ENCODE data around the gene PDZD2.
"Not testable (repeated sequence)": the region's sequence is repeated elsewhere in the genome, so short reads cannot be mapped to it uniquely, and the experiment has no call there.

Gene PDZD2

GRCh38 chr5:31639481-31640411 lies 815 bp downstream of the PDZD2 start:
- no peak for DNase-seq

GRCh38 chr5:31640573-31640972 lies 1.6 kb downstream of the PDZD2 start:
- DNase-seq: no peak

DNA sequence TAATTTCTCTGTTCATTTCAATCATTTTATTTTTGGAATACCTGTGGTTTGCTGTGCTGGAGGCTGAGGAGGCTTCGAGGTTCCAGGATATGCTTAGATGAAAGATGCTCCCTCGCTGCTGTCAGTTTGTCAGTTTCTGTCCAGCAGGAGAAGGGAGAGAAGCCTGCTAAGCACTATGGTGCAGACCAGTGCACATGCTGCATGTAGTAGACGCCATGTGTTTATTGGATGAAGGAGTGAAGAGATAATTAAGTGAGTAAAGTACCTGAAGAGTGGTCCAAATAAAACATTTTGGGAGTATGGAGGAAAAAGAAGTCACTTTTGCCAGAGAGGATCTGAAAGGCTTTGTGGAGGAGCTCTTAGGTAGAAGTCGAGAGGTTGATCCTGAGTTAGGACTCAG lies 2.1 kb downstream of the PDZD2 start:
- DNase-seq: no peak

DNA sequence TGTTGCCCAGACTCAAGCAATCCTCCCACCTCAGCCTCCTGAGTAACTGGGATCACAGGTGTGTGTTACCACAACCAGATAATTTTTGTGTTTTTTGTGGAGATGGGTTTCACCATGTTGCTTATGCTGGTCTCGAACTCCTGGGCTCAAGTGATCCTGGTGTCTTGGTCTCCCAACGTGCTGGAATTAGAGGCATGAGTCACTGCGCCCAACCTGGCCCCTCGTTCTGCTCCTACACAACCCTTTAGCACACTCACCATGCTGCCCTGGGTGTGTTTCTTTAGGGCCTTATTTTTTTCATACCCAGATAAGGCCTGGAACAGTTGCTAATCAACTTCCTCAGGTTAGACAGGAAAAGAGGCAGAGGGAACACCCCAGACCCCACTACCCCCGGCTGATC lies 2.6 kb downstream of the PDZD2 start:
- no peak for DNase-seq

GRCh38 chr5:31645420-31646081 lies 6.6 kb downstream of the PDZD2 start:
- DNase-seq: no peak

- DNase-seq: no peak
Measured at GRCh38 chr5:31648326-31648725, 9.4 kb downstream of the PDZD2 start.

GRCh38 chr5:31651241-31651640 lies 12.3 kb downstream of the PDZD2 start:
- no peak for DNase-seq

- no peak for DNase-seq
Measured at GRCh38 chr5:31655491-31655890, 16.6 kb downstream of the PDZD2 start.

DNA sequence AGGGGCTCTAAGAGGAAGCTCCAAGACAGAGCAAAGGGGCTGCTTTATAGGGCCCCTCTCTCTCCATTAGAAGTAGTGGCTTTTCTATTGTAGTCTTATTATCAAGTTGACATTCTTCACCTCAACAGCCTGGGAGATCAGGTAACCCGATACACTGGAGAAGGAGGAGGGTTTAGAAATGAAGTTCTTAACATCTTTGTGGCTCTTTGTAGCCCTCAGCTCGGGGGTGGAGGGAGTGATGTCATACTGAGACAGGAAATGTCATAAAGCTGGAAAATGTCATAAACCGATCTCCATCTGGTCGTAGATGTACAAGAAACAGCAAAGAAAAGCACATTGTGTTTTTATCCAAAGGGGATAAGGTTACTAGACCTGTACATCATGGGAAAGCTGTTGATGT lies 17.9 kb downstream of the PDZD2 start:
- no peak for DNase-seq

GRCh38 chr5:31657315-31657979 lies 18.5 kb downstream of the PDZD2 start:
- no peak for DNase-seq

GRCh38 chr5:31661257-31661656 lies 22.3 kb downstream of the PDZD2 start:
- no peak for DNase-seq

GRCh38 chr5:31663519-31663918 lies 24.6 kb downstream of the PDZD2 start:
- DNase-seq: no peak

GRCh38 chr5:31664566-31664965 lies 25.6 kb downstream of the PDZD2 start:
- no peak for DNase-seq

DNA sequence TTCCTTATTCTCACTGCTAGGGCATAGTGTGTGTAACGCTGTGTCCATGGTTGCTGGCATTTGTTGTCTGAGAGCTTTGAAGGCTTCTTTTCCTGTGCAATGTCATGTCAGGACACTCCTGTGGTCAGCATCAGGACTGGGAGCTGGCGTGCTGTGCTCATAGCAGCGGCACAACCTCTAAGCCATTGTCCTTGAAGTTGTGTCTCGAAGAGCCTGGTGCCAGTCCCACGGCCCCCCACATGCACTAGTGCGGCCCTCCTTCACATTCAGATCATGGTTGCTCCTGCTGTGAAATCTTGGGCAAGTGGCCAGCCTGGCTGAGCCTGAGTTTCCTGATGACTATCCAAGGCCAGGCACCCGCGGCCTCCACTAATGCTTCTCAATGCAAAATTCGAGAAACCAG lies 32.4 kb downstream of the PDZD2 start:
- no peak for DNase-seq

- DNase-seq: no peak
Measured at GRCh38 chr5:31674371-31674951, 35.5 kb downstream of the PDZD2 start.

- no peak for DNase-seq
Measured at GRCh38 chr5:31675472-31675871, 36.5 kb downstream of the PDZD2 start.

DNA sequence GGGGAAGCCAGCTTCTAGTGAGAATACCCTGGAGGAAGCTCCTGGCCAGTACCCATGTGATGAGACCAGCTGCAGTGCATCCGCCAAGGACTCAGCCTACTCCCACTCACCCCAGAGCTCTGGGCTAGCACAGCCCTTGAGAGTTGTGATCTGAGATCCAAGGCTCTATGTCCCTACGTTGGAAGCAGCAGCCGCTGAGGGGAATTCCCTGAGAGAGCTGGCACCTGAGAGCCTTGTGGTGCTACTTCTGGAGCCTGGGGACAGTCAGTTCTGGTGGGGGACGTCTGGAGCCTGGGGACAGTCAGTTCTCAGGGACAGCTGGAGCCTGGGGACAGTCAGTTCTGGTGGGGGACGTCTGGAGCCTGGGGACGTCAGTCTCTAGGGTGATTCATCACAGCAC lies 39.2 kb downstream of the PDZD2 start:
- DNase-seq: no peak

- no peak for DNase-seq
Measured at GRCh38 chr5:31680528-31680927, 41.6 kb downstream of the PDZD2 start.

DNA sequence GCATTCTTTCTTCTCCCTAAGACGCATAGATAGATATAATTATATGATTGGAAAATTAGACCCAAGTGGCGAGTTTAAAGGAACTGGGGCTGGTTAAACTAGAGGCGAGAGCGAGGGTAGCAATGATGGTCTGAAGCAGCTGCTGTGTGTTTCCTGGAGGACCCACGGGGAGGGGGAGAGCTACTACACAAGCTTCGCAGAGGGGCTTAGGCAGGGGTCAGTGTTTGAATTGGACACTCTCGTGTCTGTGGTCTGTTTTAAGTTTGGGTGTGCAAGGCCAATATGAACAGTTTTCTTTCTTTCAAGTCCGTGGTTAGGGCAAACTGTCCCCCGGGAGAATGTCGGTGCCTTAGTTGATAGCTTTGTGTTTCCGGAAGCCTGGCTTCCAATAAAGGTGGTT lies 43.1 kb downstream of the PDZD2 start:
- no peak for DNase-seq

DNA sequence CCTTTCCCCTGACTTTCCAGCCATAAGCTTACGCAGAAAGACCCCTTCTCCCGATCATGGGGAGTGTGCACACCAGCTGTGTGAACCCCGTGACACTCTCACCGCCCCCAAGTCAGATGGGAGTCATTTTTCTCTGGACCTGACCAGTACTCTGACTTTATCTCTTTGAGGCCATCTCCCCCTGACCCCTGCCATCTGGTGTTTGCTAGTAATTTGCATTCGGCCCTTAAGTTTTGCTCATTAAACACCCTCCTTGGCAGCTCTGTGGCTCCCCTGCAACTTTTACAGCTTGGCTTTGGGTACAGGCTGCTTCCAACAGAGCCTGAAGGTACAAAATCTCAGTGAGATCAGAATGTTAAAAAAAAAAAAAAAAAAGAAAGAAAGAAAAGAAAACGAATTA lies 43.9 kb downstream of the PDZD2 start:
- DNase-seq: no peak

DNA sequence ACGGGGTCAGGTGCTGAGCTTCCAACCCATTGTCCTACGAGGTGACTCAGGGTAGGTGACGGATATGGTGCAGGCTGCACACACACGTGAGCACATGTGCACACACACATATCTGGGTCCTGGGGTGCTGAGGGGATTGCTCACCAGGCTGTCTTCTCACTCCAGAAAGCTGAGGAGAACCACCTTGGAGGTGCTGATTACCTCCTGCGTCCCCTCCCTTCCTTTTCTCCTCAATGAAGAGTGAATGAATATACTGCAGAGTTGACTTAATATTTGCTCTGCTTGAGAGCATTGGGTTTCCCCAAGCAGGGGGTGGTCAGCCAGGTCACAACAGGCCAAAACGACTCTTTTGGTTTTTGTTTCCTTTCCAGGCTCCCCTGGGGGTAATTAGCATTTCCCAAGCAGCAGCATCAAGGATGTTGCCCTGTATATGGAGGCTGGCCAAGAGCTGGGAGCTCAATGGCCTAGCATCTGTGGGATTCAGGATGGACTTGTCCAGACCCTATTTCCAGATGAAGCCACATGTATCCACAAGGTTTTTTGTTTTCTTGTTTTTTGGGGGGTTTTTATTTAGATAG lies 49.7 kb downstream of the PDZD2 start:
- no peak for DNase-seq

- DNase-seq: not testable (repeated sequence)
Measured at GRCh38 chr5:31691408-31691807, 52.5 kb downstream of the PDZD2 start.

Data from T1000 (cell line).